T-helper 9 cell (primary cell): ENCODE results near the gene UCP3.

Source experiments
- DNase-seq: peaks from one replicate; pipeline ENCODE4 v3.0.0-alpha.2; 2020

The UCP3 gene

GRCh38 chr11:74018331-74019005, 9.6 kb upstream of the UCP3 start:
- no peak for DNase-seq

- no peak for DNase-seq
Measured at GRCh38 chr11:74017631-74018030, 8.7 kb upstream of the UCP3 start.

DNA sequence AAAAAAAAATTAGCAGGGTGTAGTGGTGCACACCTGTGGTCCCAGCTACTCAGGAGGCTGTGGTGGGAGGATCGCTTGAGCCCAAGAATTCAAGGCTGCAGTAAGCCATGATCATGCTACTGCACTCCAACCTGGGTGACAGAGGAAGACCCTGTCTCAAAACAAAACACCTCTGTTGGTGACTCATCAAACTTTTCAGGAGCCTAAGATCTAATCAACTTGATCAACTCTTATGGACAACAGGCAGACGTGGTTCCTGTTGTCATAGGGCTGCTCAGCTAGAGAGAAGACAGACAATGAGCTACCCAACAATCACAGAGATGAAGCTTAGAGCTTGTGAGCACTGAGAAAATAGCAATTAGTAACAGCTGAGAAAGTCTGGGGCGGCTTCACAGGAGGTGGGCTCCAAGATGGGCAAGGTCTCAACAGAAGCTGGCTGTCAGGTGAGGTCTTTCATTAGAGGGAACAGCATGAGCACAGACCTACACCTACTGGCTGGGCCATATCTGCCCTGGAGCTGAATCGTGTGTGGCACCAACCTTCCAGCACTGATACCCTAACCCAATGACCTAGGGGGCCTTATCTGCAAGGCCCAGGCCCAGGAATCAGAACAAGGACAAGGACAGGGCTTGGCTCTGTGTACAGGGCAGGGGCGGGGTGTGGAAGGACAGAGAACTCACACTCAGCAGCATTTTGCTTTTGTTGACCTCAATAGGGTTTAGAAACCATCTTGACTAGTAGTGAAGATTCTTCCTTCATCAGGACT, 7.2 kb upstream of the UCP3 start:
- no peak for DNase-seq

DNA sequence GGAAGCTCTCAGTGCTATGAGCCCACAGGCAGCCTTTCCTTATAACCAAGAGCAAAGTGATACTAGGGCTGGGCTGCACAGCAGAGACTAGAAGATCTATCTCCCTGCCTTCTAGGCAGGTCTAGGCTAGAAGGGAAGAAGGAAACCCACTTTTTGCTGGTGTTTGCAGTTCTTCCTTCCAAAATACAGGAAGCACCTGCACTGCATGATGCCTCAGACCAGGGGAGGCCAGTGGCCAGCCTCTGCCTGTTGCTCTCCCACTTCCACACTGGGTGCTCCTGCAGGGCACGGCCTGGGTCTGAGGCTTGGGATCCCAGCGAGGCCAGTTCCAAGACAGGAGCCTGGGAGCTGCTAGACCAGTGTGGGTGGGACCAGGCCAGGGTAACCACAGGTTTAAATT, 6.0 kb upstream of the UCP3 start:
- DNase-seq = no peak

GRCh38 chr11:74013141-74013540, 4.3 kb upstream of the UCP3 start:
- DNase-seq = no peak

GRCh38 chr11:74012074-74012809, 3.4 kb upstream of the UCP3 start:
- no peak for DNase-seq

DNA sequence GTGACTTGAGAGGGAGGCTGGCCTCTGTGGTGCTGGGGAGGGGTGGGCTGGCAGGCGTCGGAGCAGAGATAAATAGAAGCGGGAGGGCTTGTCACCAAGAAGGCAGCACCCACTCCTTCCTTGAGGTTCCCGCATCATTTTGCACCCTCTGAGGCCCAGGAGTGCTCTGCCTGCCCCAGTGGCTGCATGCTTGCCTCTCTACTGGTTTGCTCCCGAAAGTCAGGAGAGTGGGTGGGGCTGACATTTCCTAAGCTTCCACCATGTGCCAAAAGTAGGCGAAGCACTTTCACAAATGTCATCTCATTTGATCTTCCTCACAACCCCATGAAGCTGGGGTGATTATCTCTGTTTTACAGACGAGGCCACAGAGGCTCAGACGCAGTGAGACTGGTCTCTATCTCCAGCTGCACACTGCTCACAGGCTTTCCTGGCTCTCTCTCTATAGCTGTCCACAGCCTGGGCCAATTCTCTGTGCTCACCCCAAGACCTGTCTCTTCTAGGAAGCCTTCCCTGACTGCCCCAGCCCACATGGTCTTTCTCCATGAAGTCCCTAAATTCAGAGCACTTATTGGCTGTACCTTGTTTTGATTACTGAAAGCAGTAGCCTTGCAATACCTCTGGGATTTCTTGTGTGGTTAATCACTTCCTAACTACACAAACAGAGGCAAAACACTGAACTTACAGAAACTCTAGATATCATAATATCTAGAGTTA, 2.6 kb upstream of the UCP3 start:
- peak; percentile 27 for DNase-seq

DNA sequence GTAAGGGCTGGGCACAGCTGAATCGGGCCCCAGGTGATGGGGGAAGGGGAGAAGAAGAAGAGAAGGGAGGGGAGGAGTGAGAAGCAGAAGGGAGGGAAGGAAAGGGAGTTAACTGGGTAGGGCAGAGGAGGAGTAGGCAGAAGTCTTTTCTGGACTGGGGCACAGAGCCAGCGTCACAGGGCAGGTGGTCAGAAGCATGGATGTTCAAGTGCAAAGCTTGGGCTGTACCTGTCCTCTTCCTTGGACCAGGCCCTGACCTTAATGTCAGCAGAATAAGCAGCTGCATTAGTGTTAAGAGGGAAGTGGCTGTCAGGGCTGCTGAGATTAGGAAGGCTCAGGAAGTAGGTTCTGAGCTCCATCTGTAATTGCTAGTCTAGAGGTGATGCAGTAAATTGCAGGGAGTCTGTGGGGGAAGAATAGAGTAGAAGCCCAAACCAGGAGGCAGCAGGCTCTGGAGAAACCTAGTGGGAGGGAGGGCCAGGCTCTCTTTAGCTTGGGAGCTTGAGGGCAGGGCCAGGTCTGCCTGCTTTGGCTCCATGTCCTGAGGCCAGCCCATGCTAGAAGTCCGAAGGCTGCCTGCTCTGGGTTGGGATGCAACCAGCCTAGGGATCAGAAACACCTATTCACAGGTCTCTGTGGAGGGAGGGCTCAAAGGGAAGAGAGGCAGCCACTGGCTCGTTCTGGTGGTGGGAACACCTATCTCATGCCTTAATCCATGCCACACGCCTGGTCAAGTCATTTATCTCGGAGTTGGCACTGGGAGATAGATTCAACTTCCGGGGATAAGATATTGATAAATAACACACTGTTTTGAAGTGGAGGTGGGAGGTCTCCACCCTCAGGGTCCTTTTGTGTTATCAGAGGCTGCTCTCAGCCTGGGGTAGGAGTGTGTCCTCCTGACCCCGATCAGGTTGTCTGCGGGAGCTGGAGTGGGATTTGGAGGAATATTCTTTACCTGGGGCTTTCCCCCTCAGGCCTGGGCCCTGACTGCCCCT, 1.7 kb upstream of the UCP3 start:
- DNase-seq = no peak

DNA sequence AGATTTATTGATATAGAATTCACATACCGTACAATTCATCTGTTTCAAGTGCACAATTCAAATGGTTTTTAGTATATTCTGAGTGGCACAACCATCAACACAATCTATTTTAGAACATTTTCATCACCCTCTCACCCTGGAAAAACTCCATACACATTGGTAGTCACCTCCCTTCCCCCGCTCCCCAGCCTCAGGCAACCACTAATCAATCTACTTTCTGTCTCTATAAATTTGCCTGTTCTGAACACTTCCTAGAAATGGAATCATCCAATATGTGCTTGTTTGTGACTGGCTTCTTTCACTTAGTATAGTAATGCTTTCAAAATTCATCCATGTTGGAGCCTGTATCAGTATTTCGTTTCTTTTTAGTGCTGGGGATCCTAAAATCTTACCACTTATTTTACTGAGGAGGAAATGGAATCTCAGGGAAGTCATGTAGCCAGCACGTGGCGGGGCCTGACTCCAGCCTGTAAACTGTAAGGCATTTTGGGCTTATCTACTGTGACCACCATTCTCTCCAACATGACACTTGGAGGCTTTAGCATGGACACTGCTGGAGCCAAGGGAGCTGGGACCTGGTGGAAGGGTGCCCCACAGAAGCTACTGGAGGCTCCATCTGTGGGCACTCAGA, 905 bp upstream of the UCP3 start:
- no peak for DNase-seq

DNA sequence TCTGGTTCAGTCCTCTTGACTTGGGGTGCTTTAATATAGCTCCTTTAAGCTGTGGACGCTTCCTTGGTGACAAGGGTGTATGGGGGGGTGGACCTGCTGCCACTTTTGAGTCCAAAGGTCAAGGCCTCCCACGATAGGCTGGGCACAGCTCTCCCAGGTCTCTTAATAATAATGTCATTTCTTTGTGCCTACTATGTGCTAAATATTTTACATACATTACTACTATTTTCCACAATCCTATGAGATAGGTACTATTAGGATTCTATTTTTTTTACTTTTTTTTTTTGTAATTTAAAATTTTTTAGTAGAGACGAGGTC, 304 bp upstream of the UCP3 start:
- DNase-seq = no peak

- no peak for DNase-seq
Measured at GRCh38 chr11:74007691-74008372, 1.1 kb downstream of the UCP3 start.

DNA sequence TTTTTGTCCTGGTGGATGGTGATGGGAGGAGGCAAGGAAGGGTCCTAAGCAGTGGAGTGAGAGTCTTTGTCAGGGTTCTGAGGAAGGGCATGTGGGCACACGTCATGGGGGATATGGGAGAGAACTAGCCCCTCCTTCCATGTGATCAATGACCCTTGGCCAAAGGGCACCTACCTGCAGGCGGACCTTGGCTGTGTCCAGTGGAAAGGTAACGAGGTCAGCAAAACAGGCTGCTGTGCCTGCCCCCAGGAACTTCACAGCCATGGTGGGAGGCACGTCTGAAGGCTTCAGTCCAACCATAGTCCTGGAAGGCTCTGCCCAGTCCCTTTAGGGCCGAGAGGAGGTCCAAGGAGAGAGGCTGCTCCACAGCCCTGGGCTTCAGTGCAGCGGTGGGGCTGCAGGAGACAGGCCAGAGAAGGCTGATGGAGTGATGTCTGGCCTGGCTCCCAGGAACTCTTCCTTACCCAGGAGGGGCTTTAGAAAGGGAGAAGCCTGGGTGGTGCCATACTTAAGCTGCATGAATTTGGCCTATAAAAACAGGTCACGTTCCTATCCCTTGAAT, 2.1 kb downstream of the UCP3 start:
- no peak for DNase-seq

- DNase-seq = no peak
Measured at GRCh38 chr11:74005721-74006517, 3.0 kb downstream of the UCP3 start.

DNA sequence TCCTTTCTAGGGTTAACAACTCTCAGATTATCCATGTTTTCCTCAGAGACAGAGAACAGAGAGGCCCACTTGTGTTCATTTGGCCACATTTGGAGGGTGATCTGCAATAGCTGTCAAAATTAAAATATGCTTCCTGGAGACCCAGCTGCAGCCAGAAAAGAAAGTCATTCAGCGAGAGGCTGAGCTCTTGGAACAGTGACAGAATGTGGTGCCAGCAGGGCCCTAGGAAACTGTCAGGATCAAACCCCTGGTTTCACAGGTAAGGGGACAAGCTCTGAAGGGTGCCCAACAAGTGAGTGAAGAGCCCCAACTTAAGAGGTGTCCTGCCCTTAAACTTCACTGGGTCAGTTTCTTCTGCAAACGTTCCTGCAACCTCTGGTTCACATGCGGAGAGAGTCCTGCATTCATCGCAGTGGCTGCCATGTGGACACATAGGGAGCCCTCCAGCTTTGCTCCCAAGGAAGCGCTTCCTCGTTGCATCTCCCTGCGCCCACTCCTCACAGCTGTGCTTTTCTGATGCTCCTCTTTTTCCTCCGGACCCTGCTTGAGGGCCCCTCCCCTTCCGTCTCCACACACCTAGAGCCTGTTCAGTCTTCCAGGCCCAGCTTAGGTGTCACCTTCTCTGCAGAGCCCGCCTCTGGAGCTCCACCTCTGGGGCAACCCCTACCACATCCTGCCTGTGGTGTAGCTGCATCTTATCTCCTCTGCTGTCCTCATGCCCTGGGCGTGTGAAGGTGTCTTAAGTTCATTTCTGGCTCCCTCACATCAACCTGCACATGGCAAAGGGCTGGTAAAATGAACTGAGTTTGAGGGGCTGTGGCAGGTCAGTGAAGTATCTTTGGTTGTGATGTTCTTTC, 3.9 kb downstream of the UCP3 start:
- peak; percentile 81 for DNase-seq

GRCh38 chr11:74004046-74004695, 4.7 kb downstream of the UCP3 start:
- DNase-seq = no peak

DNA sequence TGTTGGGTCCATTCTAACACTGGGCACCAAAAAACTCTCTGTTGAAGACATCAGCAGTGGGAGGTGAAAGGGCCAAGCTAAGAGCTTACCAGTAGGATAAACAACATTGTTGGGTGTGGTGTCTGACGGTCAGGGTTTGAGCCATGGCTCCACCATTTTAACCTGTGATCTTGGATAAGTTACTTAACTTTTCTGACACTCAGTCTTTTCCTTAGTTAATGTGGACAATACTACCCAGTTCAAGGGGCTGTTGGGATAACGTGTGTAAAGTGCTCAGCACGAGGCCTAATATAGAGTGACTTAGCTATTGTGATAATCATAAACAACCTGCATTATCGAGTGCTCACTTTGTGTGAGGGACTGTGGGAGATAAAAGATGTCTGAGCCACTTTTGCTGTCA, 6.1 kb downstream of the UCP3 start:
- DNase-seq = no peak

DNA sequence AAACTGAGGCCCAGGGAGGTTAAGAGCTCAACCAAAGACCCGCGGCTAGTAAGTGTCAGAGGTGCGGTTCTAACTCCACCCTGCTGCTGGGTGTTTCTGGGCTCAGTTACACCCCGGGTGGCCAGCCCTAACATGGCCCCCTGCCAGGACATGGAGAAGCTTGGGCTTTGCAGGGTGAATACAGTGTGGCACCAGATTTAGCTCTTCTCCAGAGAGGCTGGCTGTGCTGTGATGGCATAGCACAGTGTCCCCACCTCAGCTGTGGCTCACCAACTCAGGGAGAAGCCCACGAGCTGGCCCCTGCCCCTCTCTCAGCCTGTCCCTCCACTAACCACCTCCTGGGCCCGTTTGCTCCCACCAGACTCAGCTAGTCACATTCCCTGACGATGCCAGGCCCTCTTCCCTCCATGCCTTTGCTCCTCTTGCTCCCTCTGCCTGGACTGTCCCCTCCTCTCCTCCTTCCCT, 7.0 kb downstream of the UCP3 start:
- DNase-seq = no peak
